H1 (cell line): ENCODE measurements around the gene PASK. TPM values are rescaled to one million over a fixed set of nuclear protein-coding genes. Genes with fewer than 3 reads are reported as not detected.

Experiments
- ASH2L ChIP-seq: fragments of 200-600, 300-600 bp; sonication (generic); IDR thresholded peaks from one replicate; pipeline ENCODE4 v1.7.1; 2017; ENCODE audit warnings: low read length
- CBX5 ChIP-seq: fragments of 300-800, 300-1000 bp; sonication (generic); IDR thresholded peaks from 2 replicates; pipeline ENCODE4 v1.7.1; 2016; ENCODE audit warnings: antibody characterized with exemption, low read length, low read depth
- CHD2 ChIP-seq: IDR thresholded peaks from 2 replicates; pipeline ENCODE4 v1.6.1; 2012; ENCODE audit warnings: low read length, improper control_type of control experiment
- CTBP2 ChIP-seq: IDR thresholded peaks from 2 replicates; pipeline ENCODE4 v1.7.0; 2011; ENCODE audit warnings: borderline replicate concordance, mild to moderate bottlenecking, moderate library complexity, mixed read lengths, low read length; ENCODE audit not compliant: insufficient read depth, insufficient read length
- EP300 ChIP-seq, 2 experiments: IDR thresholded peaks; 1 replicate in 1 of 2; 2 replicates in 1 of 2; pipeline ENCODE4 v1.6.1; 2011 to 2012; ENCODE audit warnings: low read depth in 2 of 2, low read length in 2 of 2, mild to moderate bottlenecking in 2 of 2, borderline replicate concordance in 1 of 2, inconsistent platforms in 1 of 2, moderate library complexity in 1 of 2
- MAFK ChIP-seq: IDR thresholded peaks from 2 replicates; pipeline ENCODE4 v1.6.1; 2012; ENCODE audit warnings: low read depth, mild to moderate bottlenecking, improper control_type of control experiment, low read length
- NANOG ChIP-seq: IDR thresholded peaks from 2 replicates; pipeline ENCODE4 v1.6.1; 2011; ENCODE audit warnings: low read length, low read depth, mild to moderate bottlenecking, inconsistent platforms; ENCODE audit not compliant: insufficient read depth, poor library complexity, severe bottlenecking
- RAD21 ChIP-seq, 2 experiments: IDR thresholded peaks in 1 of 2; conservative IDR thresholded peaks in 1 of 2; 2 replicates each; pipeline ENCODE4 v1.6.1; 2011; ENCODE audit warnings: low read depth in 2 of 2, low read length in 2 of 2, improper control_type of control experiment in 1 of 2, inconsistent platforms in 1 of 2, mild to moderate bottlenecking in 1 of 2, moderate library complexity in 1 of 2
- RNF2 ChIP-seq: fragments of 200-900, 300-1000 bp; sonication (generic); IDR thresholded peaks from 2 replicates; pipeline ENCODE4 v1.7.1; 2016; ENCODE audit warnings: borderline replicate concordance, low read depth, mild to moderate bottlenecking, antibody characterized with exemption, low read length; ENCODE audit not compliant: poor library complexity, severe bottlenecking; ENCODE audit errors: missing control alignments
- SIN3A ChIP-seq, 2 experiments: IDR thresholded peaks in 1 of 2; conservative IDR thresholded peaks in 1 of 2; 2 replicates each; pipeline ENCODE4 v1.6.1; 2011 to 2012; ENCODE audit warnings: low read length in 2 of 2, improper control_type of control experiment in 1 of 2, low read depth in 1 of 2, mild to moderate bottlenecking in 1 of 2
- SIRT6 ChIP-seq: IDR thresholded peaks from one replicate; pipeline ENCODE4 v1.7.1; 2012; ENCODE audit warnings: low read length, inconsistent platforms
- SP2 ChIP-seq: IDR thresholded peaks from 2 replicates; pipeline ENCODE4 v1.6.1; 2012; ENCODE audit warnings: mild to moderate bottlenecking, low read length, inconsistent platforms
- TEAD4 ChIP-seq: IDR thresholded peaks from 2 replicates; pipeline ENCODE4 v1.6.1; 2012; ENCODE audit warnings: low read depth, low read length, inconsistent platforms, mixed read lengths
- polyA plus RNA-seq, 7 experiments: library from polyadenylated mRNA; depleted of rRNA in 3 of 7; stranded (reverse) in 5 of 7; unstranded in 2 of 7; fragments of >200 nt in 5 of 7; fragments of 200-250 nt in 2 of 7; gene quantifications; 1 replicate in 5 of 7; 2 replicates in 1 of 7; 4 replicates in 1 of 7; pipeline versions ENCODE4 v1.2.1 to v1.2.3, GENCODE V29; 2011 to 2013; ENCODE audit warnings: missing spikeins in 2 of 7, mixed read lengths in 2 of 7
- total RNA-seq: library from RNA; stranded (reverse); fragmentation: NEBNext Ultra II Directional; extraction: Animal tissue kit (Norgen Biotek cat#: 25700); gene quantifications from 2 replicates; pipeline ENCODE4 v1.2.1, GENCODE V29; 2021
- TF ChIP-seq, protein P1 (sequence below): IDR thresholded peaks from 2 replicates; pipeline ENCODE4 v1.6.1; 2012; ENCODE audit warnings: inconsistent platforms

PASK gene
- total and polyA plus RNA-seq, 2 of the 8 experiments (the other 6 are each of a cell fraction or from before 2014, with no cell fraction given): 20.5 to 66.1 TPM

DNA sequence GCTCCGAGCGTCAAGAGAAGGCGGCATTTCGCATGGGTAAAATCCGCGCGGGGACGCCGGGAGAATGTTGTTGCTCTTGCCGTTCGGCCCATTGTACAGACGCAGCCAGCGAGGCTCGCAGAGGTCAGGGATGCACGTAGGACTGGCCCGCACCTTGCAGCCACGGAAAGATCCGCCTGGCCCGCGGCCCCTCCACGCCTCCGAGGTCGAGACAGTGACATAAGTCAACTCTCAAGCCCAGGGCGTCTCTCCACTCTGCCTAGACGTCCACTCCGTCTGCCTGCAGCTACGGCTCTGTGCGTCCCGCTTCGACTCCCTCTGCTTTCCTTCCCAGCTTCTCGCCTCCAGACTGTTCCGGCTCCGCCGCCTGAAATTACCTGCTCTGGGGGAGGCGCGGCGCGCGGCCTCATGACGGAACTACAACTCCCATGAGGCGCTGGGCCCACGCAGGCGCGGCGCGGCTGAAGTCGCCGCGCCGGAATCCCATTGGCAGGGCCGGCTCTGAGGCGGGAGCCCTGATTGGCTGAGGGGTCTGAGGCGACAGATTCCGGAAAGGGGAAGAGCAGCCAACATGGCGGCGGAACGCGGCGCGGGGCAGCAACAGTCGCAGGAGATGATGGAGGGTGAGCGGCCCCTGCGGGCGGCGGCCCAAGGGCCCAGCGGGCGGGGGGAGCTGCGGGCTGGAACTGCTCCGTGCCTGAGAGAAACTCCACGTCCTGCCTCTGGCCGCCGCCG, 820 bp upstream of the PASK start, which contains the start of gene PPP1R7 (continued):
- TF ChIP-seq NANOG (no peak), RAD21 (IDR thresholded peaks at IDR 0.05 in 1 of 2, conservative IDR thresholded peaks at IDR 0.05 in 1 of 2; ENCODE audit: low read depth in 2 of 2, low read length in 2 of 2) (0 out of 4 replicates have a peak, but pooled peaks of 1 of the 2 experiments have one; percentile 6), SIN3A (conservative IDR thresholded peaks at IDR 0.05 in 1 of 2, IDR thresholded peaks at IDR 0.05 in 1 of 2; ENCODE audit: low read depth in 1 of 2, low read length in 2 of 2) (peak; percentile 2 to 83; a peak in 1 of 4 replicates), CTBP2 (no peak), TEAD4 (no peak), EP300 (IDR thresholded peaks at IDR 0.05; ENCODE audit: borderline replicate concordance in 1 of 2, low read depth in 2 of 2, low read length in 2 of 2) (no peak), CBX5 (no peak), CHD2 (peak; percentile 46), SP2 (no peak), RNF2 (no peak), MAFK (no peak), SIRT6 (no peak), ASH2L (peak; percentile 7)
- TF ChIP-seq, protein P1, sequence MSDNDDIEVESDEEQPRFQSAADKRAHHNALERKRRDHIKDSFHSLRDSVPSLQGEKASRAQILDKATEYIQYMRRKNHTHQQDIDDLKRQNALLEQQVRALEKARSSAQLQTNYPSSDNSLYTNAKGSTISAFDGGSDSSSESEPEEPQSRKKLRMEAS: peak; percentile 26; the same call in 1 of the 2 replicates
